Stomach (tissue), 4 donors: ENCODE results near the gene ROGDI.

Experiments used
- CTCF ChIP-seq, 7 experiments: fragments of 450-650 bp in 4 of 7; fragments of 200-600 bp in 3 of 7; sonication (generic) in 3 of 7; IDR thresholded peaks; one replicate each; pipeline ENCODE4 v1.5.1; 2016 to 2019; ENCODE audit warnings: antibody characterized with exemption in 7 of 7, control low read depth in 2 of 7, mild to moderate bottlenecking in 1 of 7
- POLR2A ChIP-seq, 4 donors: fragments of 450-650 bp; IDR thresholded peaks; one replicate each; pipeline ENCODE4 v1.6.1; 2016; ENCODE audit warnings: antibody characterized with exemption in 4 of 4, control low read depth in 2 of 4, mild to moderate bottlenecking in 1 of 4, moderate library complexity in 1 of 4
- POLR2AphosphoS5 ChIP-seq, 3 donors: sonication (generic); formaldehyde crosslinking; IDR thresholded peaks; one replicate each; pipeline ENCODE4 v1.6.1; 2016; ENCODE audit warnings: antibody characterized with exemption in 3 of 3

- TF ChIP-seq CTCF (IDR thresholded peaks at IDR 0.05) (no peak), POLR2AphosphoS5 (IDR thresholded peaks at IDR 0.05) (no peak), POLR2A (IDR thresholded peaks at IDR 0.05) (no peak)
Measured at GRCh38 chr16:4746991-4747574, 55.4 kb downstream of the ROGDI start.
